ENCODE results near the gene WSCD2.

GRCh38 chr12:108235197-108235984 lies 106.3 kb downstream of the WSCD2 start:
- TF ChIP-seq, protein P1, sequence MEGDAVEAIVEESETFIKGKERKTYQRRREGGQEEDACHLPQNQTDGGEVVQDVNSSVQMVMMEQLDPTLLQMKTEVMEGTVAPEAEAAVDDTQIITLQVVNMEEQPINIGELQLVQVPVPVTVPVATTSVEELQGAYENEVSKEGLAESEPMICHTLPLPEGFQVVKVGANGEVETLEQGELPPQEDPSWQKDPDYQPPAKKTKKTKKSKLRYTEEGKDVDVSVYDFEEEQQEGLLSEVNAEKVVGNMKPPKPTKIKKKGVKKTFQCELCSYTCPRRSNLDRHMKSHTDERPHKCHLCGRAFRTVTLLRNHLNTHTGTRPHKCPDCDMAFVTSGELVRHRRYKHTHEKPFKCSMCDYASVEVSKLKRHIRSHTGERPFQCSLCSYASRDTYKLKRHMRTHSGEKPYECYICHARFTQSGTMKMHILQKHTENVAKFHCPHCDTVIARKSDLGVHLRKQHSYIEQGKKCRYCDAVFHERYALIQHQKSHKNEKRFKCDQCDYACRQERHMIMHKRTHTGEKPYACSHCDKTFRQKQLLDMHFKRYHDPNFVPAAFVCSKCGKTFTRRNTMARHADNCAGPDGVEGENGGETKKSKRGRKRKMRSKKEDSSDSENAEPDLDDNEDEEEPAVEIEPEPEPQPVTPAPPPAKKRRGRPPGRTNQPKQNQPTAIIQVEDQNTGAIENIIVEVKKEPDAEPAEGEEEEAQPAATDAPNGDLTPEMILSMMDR (IDR thresholded peaks at IDR 0.05): no peak
- no peak for TF ChIP-seq POLR2A (IDR thresholded peaks at IDR 0.05)

All from ovary (tissue), 3 donors.